HEK293 (cell line): ENCODE measurements around the gene GLMP.

Experiments used
- ATF2 ChIP-seq: fragments of 450-650 bp; formaldehyde crosslinking; IDR thresholded peaks from 2 replicates; pipeline ENCODE4 v1.5.1; 2016; ENCODE audit warnings: missing biosample characterization, missing genetic modification characterization, low read depth
- CTCF ChIP-seq: fragments of 450-650 bp; formaldehyde crosslinking; IDR thresholded peaks from 2 replicates; pipeline ENCODE4 v1.5.1; 2016; ENCODE audit warnings: missing biosample characterization, missing genetic modification characterization
- HOXA7 ChIP-seq: sonication (generic); formaldehyde crosslinking; IDR thresholded peaks from 2 replicates; pipeline ENCODE4 v1.8.1; 2022; ENCODE audit warnings: missing genetic modification reagents, borderline replicate concordance
- IKZF3 ChIP-seq: fragments of 450-650 bp; IDR thresholded peaks from 2 replicates; pipeline ENCODE4 v1.5.0; 2018; ENCODE audit warnings: missing biosample characterization, mild to moderate bottlenecking, missing genetic modification characterization, moderate library complexity
- PATZ1 ChIP-seq: fragments of 450-650 bp; formaldehyde crosslinking; IDR thresholded peaks from 2 replicates; pipeline ENCODE4 v1.5.1; 2016; ENCODE audit warnings: missing biosample characterization, missing genetic modification characterization
- YY1 ChIP-seq: fragments of 450-650 bp; formaldehyde crosslinking; IDR thresholded peaks from 2 replicates; pipeline ENCODE4 v1.5.1; 2018; ENCODE audit warnings: missing biosample characterization, missing genetic modification characterization
- ZFP41 ChIP-seq: fragments of 450-650 bp; formaldehyde crosslinking; IDR thresholded peaks from 2 replicates; pipeline ENCODE4 v1.5.1; 2016; ENCODE audit warnings: missing biosample characterization, missing genetic modification characterization, borderline replicate concordance
- ZNF776 ChIP-seq: fragments of 450-650 bp; formaldehyde crosslinking; IDR thresholded peaks from 2 replicates; pipeline ENCODE4 v1.5.0; 2017; ENCODE audit warnings: missing biosample characterization, missing genetic modification characterization, borderline replicate concordance

GRCh38 chr1:156281281-156281680 lies 14.2 kb downstream of the GLMP start:
- TF ChIP-seq PATZ1 (no peak), CTCF (tag by site-specific recombination) (no peak), ATF2 (tag by site-specific recombination) (no peak), YY1 (tag by site-specific recombination) (no peak), ZFP41 (tag by site-specific recombination) (no peak), HOXA7 (CRISPR knock-in tag) (no peak), IKZF3 (tag by site-specific recombination) (no peak), ZNF776 (no peak)
